H9 (cell line): ENCODE data around the gene HMX1. TPM values are rescaled to one million over a fixed set of nuclear protein-coding genes. Genes with fewer than 3 reads are reported as not detected.

Source experiments
- DNase-seq: peaks from one replicate; pipeline ENCODE4 v3.0.0-alpha.2; 2017
- H2AFZ ChIP-seq: one replicate; pipeline ENCODE4 v1.6.1; 2013; ENCODE audit warnings: mild to moderate bottlenecking, low read length, control low read depth, moderate library complexity
- H2AK5ac ChIP-seq: 2 replicates; pipeline ENCODE4 v1.6.1; 2013; ENCODE audit warnings: low read length, control low read depth, mixed read lengths; ENCODE audit not compliant: insufficient read length
- H2BK120ac ChIP-seq: one replicate; pipeline ENCODE4 v1.6.1; 2013; ENCODE audit warnings: low read depth, mild to moderate bottlenecking, low read length, control low read depth, inconsistent platforms; ENCODE audit not compliant: poor library complexity, severe bottlenecking
- H2BK12ac ChIP-seq: 2 replicates; pipeline ENCODE4 v1.6.1; 2013; ENCODE audit warnings: low read length, control low read depth, mixed read lengths, low read depth; ENCODE audit not compliant: insufficient read length
- H2BK15ac ChIP-seq: 2 replicates; pipeline ENCODE4 v1.6.1; 2013; ENCODE audit warnings: low read depth, low read length, control low read depth
- H2BK20ac ChIP-seq: one replicate; pipeline ENCODE4 v1.6.1; 2013; ENCODE audit warnings: low read depth, mild to moderate bottlenecking, low read length, control low read depth, inconsistent platforms; ENCODE audit not compliant: poor library complexity, severe bottlenecking
- H2BK5ac ChIP-seq: 2 replicates; pipeline ENCODE4 v1.6.1; 2013; ENCODE audit warnings: low read length, control low read depth, mixed read lengths; ENCODE audit not compliant: insufficient read length
- H3K14ac ChIP-seq: 2 replicates; pipeline ENCODE4 v1.6.1; 2013; ENCODE audit warnings: low read length, control low read depth; ENCODE audit not compliant: insufficient read depth
- H3K18ac ChIP-seq: 2 replicates; pipeline ENCODE4 v1.6.1; 2013; ENCODE audit warnings: low read depth, mild to moderate bottlenecking, mixed read lengths, low read length, control low read depth; ENCODE audit not compliant: insufficient read length
- H3K23ac ChIP-seq: 2 replicates; pipeline ENCODE4 v1.6.1; 2013; ENCODE audit warnings: low read length, control low read depth, mixed read lengths, low read depth; ENCODE audit not compliant: insufficient read length
- H3K23me2 ChIP-seq: 2 replicates; pipeline ENCODE4 v1.6.1; 2013; ENCODE audit warnings: low read depth, mild to moderate bottlenecking, mixed read lengths, low read length, control low read depth; ENCODE audit not compliant: insufficient read length, poor library complexity, severe bottlenecking
- H3K27ac ChIP-seq: 2 replicates; pipeline ENCODE4 v1.5.1; 2013; ENCODE audit warnings: low read length, control low read depth, mixed read lengths, low read depth; ENCODE audit not compliant: insufficient read length
- H3K27me3 ChIP-seq: 2 replicates; pipeline ENCODE4 v1.6.1; 2013; ENCODE audit warnings: low read length, control low read depth, inconsistent platforms; ENCODE audit not compliant: insufficient read depth
- H3K4ac ChIP-seq: 2 replicates; pipeline ENCODE4 v1.6.1; 2013; ENCODE audit warnings: low read depth, mild to moderate bottlenecking, control low read depth, inconsistent platforms, low read length, moderate library complexity
- H3K4me1 ChIP-seq: 2 replicates; pipeline ENCODE4 v1.6.1; 2013; ENCODE audit warnings: low read length, control low read depth, inconsistent platforms; ENCODE audit not compliant: insufficient read depth
- H3K4me2 ChIP-seq: 2 replicates; pipeline ENCODE4 v1.6.1; 2013; ENCODE audit warnings: low read length, control low read depth, mixed read lengths; ENCODE audit not compliant: insufficient read length, insufficient read depth
- H3K56ac ChIP-seq: 2 replicates; pipeline ENCODE4 v1.6.1; 2013; ENCODE audit warnings: low read depth, mild to moderate bottlenecking, mixed read lengths, low read length, control low read depth; ENCODE audit not compliant: insufficient read length
- H3K79me1 ChIP-seq: 2 replicates; pipeline ENCODE4 v1.6.1; 2013; ENCODE audit warnings: low read depth, mild to moderate bottlenecking, moderate library complexity, low read length, control low read depth, inconsistent platforms; ENCODE audit not compliant: insufficient read depth, poor library complexity, severe bottlenecking
- H3K79me2 ChIP-seq: 2 replicates; pipeline ENCODE4 v1.6.1; 2013; ENCODE audit warnings: low read length, control low read depth, inconsistent platforms; ENCODE audit not compliant: insufficient read depth
- H3K9ac ChIP-seq: 2 replicates; pipeline ENCODE4 v1.6.1; 2013; ENCODE audit warnings: low read length, control low read depth, mixed read lengths; ENCODE audit not compliant: insufficient read length; ENCODE audit errors: extremely low read depth
- H3K9me3 ChIP-seq: one replicate; pipeline ENCODE4 v1.6.1; 2013; ENCODE audit warnings: low read depth, low read length, inconsistent platforms; ENCODE audit not compliant: control insufficient read depth
- H3T11ph ChIP-seq: one replicate; pipeline ENCODE4 v1.6.1; 2013; ENCODE audit warnings: mild to moderate bottlenecking, low read length, control low read depth, inconsistent platforms
- H4K20me1 ChIP-seq: one replicate; pipeline ENCODE4 v1.6.1; 2013; ENCODE audit not compliant: control insufficient read depth, insufficient read length, insufficient read depth
- H4K5ac ChIP-seq: 2 replicates; pipeline ENCODE4 v1.6.1; 2013; ENCODE audit warnings: low read depth, mild to moderate bottlenecking, mixed read lengths, low read length, control low read depth; ENCODE audit not compliant: insufficient read length
- H4K8ac ChIP-seq: replicated peaks from 2 replicates; pipeline ENCODE4 v1.6.1; 2013; ENCODE audit warnings: low read length, control low read depth, mixed read lengths, low read depth; ENCODE audit not compliant: insufficient read length
- H4K91ac ChIP-seq: 2 replicates; pipeline ENCODE4 v1.6.1; 2013; ENCODE audit warnings: low read depth, mild to moderate bottlenecking, moderate library complexity, mixed read lengths, low read length, control low read depth; ENCODE audit not compliant: insufficient read length
- H3K27ac Mint-ChIP-seq, 3 experiments: 2 replicates in 2 of 3; 3 replicates in 1 of 3; pipeline ENCODE4 v1.8.0; 2020 to 2021; ENCODE audit warnings: mixed read lengths in 3 of 3, mild to moderate bottlenecking in 1 of 3, moderate library complexity in 1 of 3
- H3K27me3 Mint-ChIP-seq: 2 replicates; pipeline ENCODE4 v1.8.0; 2021; ENCODE audit warnings: low read depth, mild to moderate bottlenecking, moderate library complexity, mixed read lengths
- H3K36me3 Mint-ChIP-seq, 3 experiments: 2 replicates in 2 of 3; 3 replicates in 1 of 3; pipeline ENCODE4 v1.8.0; 2020 to 2021; ENCODE audit warnings: low read depth in 3 of 3, mixed read lengths in 3 of 3; ENCODE audit not compliant: insufficient read depth in 1 of 3
- H3K4me1 Mint-ChIP-seq, 2 experiments: 2 replicates each; pipeline ENCODE4 v1.8.0; 2020; ENCODE audit warnings: mixed read lengths in 2 of 2
- H3K4me3 Mint-ChIP-seq, 2 experiments: 2 replicates in 1 of 2; 3 replicates in 1 of 2; pipeline ENCODE4 v1.8.0; 2020 to 2021; ENCODE audit warnings: mild to moderate bottlenecking in 2 of 2, mixed read lengths in 2 of 2, moderate library complexity in 1 of 2
- H3K9me3 Mint-ChIP-seq, 2 experiments: 2 replicates in 1 of 2; 3 replicates in 1 of 2; pipeline ENCODE4 v1.8.0; 2020; ENCODE audit warnings: mild to moderate bottlenecking in 2 of 2, mixed read lengths in 2 of 2, moderate library complexity in 1 of 2
- WGBS: extraction: QIAGEN DNeasy Blood & Tissue Kit; methylation state at CpG from one replicate; pipeline ENCODE4 v1.1.7; 2013; ENCODE audit warnings: missing lambda C conversion rate, low lambda C conversion rate, mixed read lengths; ENCODE audit not compliant: insufficient read length; ENCODE audit errors: extremely low coverage; 5-methylcytosine and 5-hydroxymethylcytosine counted together
- total RNA-seq: library from RNA; stranded (reverse); gene quantifications from 2 replicates; pipeline ENCODE4 v1.2.1, GENCODE V29; 2021
- TF ChIP-seq, protein P1 (sequence below): fragments of 200-600 bp; sonication (generic); conservative IDR thresholded peaks from 3 replicates; pipeline ENCODE4 v1.8.0; 2021; ENCODE audit warnings: antibody characterized with exemption, mild to moderate bottlenecking

HMX1 gene
- total RNA-seq, 1 experiment from 2014 or later: 0.26 TPM

DNA sequence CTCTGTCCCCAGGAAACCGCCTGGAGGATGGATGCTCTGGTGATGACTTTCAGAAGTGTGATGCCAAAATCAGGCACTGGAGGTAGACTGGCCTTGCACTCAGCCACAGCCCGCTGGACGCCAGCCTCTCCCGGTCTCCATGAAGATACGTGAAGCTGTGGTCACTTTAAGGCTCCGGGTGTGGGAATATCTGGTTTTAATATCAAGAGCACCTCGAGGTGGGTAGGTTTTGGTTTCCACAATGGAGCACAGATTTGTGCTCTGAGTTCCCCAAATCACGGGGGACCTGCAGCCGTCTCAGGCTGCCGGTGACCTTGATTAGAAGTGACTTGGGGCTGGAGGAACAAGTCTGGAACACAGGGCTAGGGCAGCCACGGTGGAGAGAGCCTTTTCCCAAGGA, 6.8 kb upstream of the HMX1 start:
- H3K79me2 ChIP-seq: no peaks in the 10 kb centered on the region
- DNase-seq: no peak

More for the DNA sequence above, 6.8 kb upstream of the HMX1 start:
- TF ChIP-seq, protein P1, sequence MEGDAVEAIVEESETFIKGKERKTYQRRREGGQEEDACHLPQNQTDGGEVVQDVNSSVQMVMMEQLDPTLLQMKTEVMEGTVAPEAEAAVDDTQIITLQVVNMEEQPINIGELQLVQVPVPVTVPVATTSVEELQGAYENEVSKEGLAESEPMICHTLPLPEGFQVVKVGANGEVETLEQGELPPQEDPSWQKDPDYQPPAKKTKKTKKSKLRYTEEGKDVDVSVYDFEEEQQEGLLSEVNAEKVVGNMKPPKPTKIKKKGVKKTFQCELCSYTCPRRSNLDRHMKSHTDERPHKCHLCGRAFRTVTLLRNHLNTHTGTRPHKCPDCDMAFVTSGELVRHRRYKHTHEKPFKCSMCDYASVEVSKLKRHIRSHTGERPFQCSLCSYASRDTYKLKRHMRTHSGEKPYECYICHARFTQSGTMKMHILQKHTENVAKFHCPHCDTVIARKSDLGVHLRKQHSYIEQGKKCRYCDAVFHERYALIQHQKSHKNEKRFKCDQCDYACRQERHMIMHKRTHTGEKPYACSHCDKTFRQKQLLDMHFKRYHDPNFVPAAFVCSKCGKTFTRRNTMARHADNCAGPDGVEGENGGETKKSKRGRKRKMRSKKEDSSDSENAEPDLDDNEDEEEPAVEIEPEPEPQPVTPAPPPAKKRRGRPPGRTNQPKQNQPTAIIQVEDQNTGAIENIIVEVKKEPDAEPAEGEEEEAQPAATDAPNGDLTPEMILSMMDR: no peak
- peaks cover 2 to 11% of the 10 kb centered on the region in 2 experiments; a peak in 3 of 5 replicates for H3K9me3 Mint-ChIP-seq
- H2BK12ac ChIP-seq: no peak overlapping the region
- no peak overlapping the region for H4K91ac ChIP-seq
- no peak overlapping the region for H4K5ac ChIP-seq
- H3K79me1 ChIP-seq: no peaks in the 10 kb centered on the region
- H3K23ac ChIP-seq: no peak overlapping the region
- H2BK5ac ChIP-seq: no peak overlapping the region
- no peak overlapping the region for H4K8ac ChIP-seq
- H3K9ac ChIP-seq: no peak overlapping the region
- no peak overlapping the region for H3K4ac ChIP-seq
- peaks cover 71% of the 10 kb centered on the region for H3K27me3 ChIP-seq
- no peak overlapping the region for H3K27ac ChIP-seq
- WGBS: no CpG with 5 or more reads among the region's 11 CpGs
- H2BK20ac ChIP-seq: no peak overlapping the region
- no peak overlapping the region for H2BK120ac ChIP-seq
- no peak overlapping the region for H3T11ph ChIP-seq
- no peaks in the 10 kb centered on the region for H3K9me3 ChIP-seq
- peaks cover 9 to 33% of the 10 kb centered on the region in 2 experiments; a peak in 3 of 4 replicates for H3K4me1 Mint-ChIP-seq
- H3K18ac ChIP-seq: no peak overlapping the region
- H3K23me2 ChIP-seq: no peaks in the 10 kb centered on the region
- 0 out of 5 replicates have a peak overlapping the region, but pooled peaks of 1 of the 2 experiments have one; percentile 38 for H3K4me3 Mint-ChIP-seq
- no peak overlapping the region for H2BK15ac ChIP-seq
- no peak overlapping the region; a peak in 1 of 7 replicates for H3K27ac Mint-ChIP-seq
- no peak overlapping the region for H3K56ac ChIP-seq
- peaks cover 95% of the 10 kb centered on the region for H3K27me3 Mint-ChIP-seq
- H3K4me1 ChIP-seq: no peaks in the 10 kb centered on the region
- no peak overlapping the region for H2AFZ ChIP-seq
- no peak overlapping the region for H3K4me2 ChIP-seq
- H4K20me1 ChIP-seq: no peaks in the 10 kb centered on the region
- H3K36me3 Mint-ChIP-seq: no peaks in the 10 kb centered on the region; a peak in 1 of 7 replicates
- no peak overlapping the region for H3K14ac ChIP-seq
- no peak overlapping the region for H2AK5ac ChIP-seq
